ENCODE results near the gene TMEM121B. TPM values are rescaled to one million over a fixed set of nuclear protein-coding genes. Genes with fewer than 3 reads are reported as not detected.

Gene TMEM121B
- total and polyA plus RNA-seq, 2 of the 13 experiments (the other 11 are each of a cell fraction or from before 2014, with no cell fraction given): not detected

- TF ChIP-seq SMAD1 (CRISPR knock-in tag; IDR thresholded peaks at IDR 0.05; ENCODE audit: borderline replicate concordance, low read depth): no peak
- TF ChIP-seq ZNF75D (CRISPR knock-in tag; IDR thresholded peaks at IDR 0.05; ENCODE audit: borderline replicate concordance): no peak
- TF ChIP-seq REPIN1 (CRISPR knock-in tag; IDR thresholded peaks at IDR 0.05; ENCODE audit: borderline replicate concordance, low read depth): no peak
- TF ChIP-seq ZNF562 (CRISPR knock-in tag; IDR thresholded peaks at IDR 0.05; ENCODE audit: borderline replicate concordance): no peak
Measured at GRCh38 chr22:17130199-17130598, 9.0 kb upstream of the TMEM121B start (continued).

- BruUV-seq (replicated peaks): no TSS peak
- no peak overlapping the region for H3K27ac ChIP-seq (ENCODE audit: extremely low read length, insufficient read depth, low read length)
- no peaks in the 10 kb centered on the region for H3K79me2 ChIP-seq (ENCODE audit: insufficient read depth, low read length)
- peak overlapping the region; percentile 36; the same call in 1 of the 2 replicates for H3K4me2 ChIP-seq (ENCODE audit: low read depth, low read length)
- no peaks in the 10 kb centered on the region for H3K4me1 ChIP-seq (ENCODE audit: insufficient read depth, low read length)
- WGBS (ENCODE audit: low lambda C conversion rate): no CpG with 5 or more reads among the region's 70 CpGs
- H4K20me1 ChIP-seq (ENCODE audit: insufficient read depth, low read length): no peaks in the 10 kb centered on the region
- H3K36me3 ChIP-seq (replicated peaks in 1 of 2; ENCODE audit: control insufficient read depth in 1 of 2, insufficient read depth in 2 of 2, low read length in 2 of 2): no peaks in the 10 kb centered on the region
- in situ Hi-C loops (cut with HindIII; ENCODE audit: extremely low pct_ligation_motif_present, low pct_unique_long_range_greater_than_20kb) (no loop called here), intact Hi-C loops (cut with micrococcal nuclease; ENCODE audit: unreplicated experiment) (no loop called here)
- ATAC-seq (no peak), DNase-seq (ENCODE audit: low spot score) (no peak), FAIRE-seq (no peak)
- POLR2A ChIA-PET: no interaction called here
- H3K27me3 ChIP-seq (ENCODE audit: control insufficient read depth in 1 of 2, insufficient read depth in 2 of 2, low read length in 2 of 2): peaks cover 7 to 20% of the 10 kb centered on the region in 2 experiments; a peak in 4 of 5 replicates
- no peak overlapping the region for H2AFZ ChIP-seq (ENCODE audit: low read length)
- no peaks in the 10 kb centered on the region for H3K9me3 ChIP-seq (ENCODE audit: low read length)
- CTCF ChIA-PET (ENCODE audit: low intra/inter-chr PET ratio, low total read pairs): no interaction called here
- H3K9ac ChIP-seq (ENCODE audit: insufficient read depth, low read depth, low read length): no peak overlapping the region
- H3K4me3 ChIP-seq (replicated peaks in 1 of 3; ENCODE audit: insufficient read depth in 1 of 3, low read depth in 2 of 3, low read length in 3 of 3): peak overlapping the region in 1 of 3 experiments; percentile 40; a peak in 2 of 6 replicates
- TF ChIP-seq SP1 (IDR thresholded peaks at IDR 0.05): no peak
- TF ChIP-seq SP1 (CRISPR knock-in tag; IDR thresholded peaks at IDR 0.05): no peak
- TF ChIP-seq NFE2L1 (CRISPR knock-in tag; IDR thresholded peaks at IDR 0.05; ENCODE audit: borderline replicate concordance): no peak
Measured at GRCh38 chr22:17120711-17121232, 388 bp downstream of the TMEM121B start.

GRCh38 chr22:17120281-17120680, 879 bp downstream of the TMEM121B start:
- Histone ChIP-seq H3K9ac (ENCODE audit: insufficient read depth, low read depth, low read length) (no peak overlapping the region), H3K4me3 (replicated peaks in 1 of 3; ENCODE audit: insufficient read depth in 1 of 3, low read depth in 2 of 3, low read length in 3 of 3) (peak overlapping the region in 1 of 3 experiments; percentile 40; a peak in 1 of 6 replicates), H3K4me2 (ENCODE audit: low read depth, low read length) (no peak overlapping the region), H3K9me3 (ENCODE audit: low read length) (no peaks in the 10 kb centered on the region), H4K20me1 (ENCODE audit: insufficient read depth, low read length) (no peaks in the 10 kb centered on the region), H3K36me3 (replicated peaks in 1 of 2; ENCODE audit: control insufficient read depth in 1 of 2, insufficient read depth in 2 of 2, low read length in 2 of 2) (no peaks in the 10 kb centered on the region), H2AFZ (ENCODE audit: low read length) (no peak overlapping the region), H3K27me3 (ENCODE audit: control insufficient read depth in 1 of 2, insufficient read depth in 2 of 2, low read length in 2 of 2) (peaks cover 7 to 23% of the 10 kb centered on the region in 2 experiments; a peak in 4 of 5 replicates), H3K27ac (ENCODE audit: extremely low read length, insufficient read depth, low read length) (no peak overlapping the region), H3K79me2 (ENCODE audit: insufficient read depth, low read length) (no peaks in the 10 kb centered on the region), H3K4me1 (ENCODE audit: insufficient read depth, low read length) (no peaks in the 10 kb centered on the region)
- ATAC-seq: peak; percentile 70
- ChIA-PET CTCF (ENCODE audit: low intra/inter-chr PET ratio, low total read pairs) (no interaction called here), POLR2A (no interaction called here)
- no CpG with 5 or more reads among the region's 45 CpGs for WGBS (ENCODE audit: low lambda C conversion rate)
- no TSS peak for BruUV-seq (replicated peaks)
- FAIRE-seq: no peak
- no peak for DNase-seq (ENCODE audit: low spot score)
- in situ Hi-C loops (cut with HindIII; ENCODE audit: extremely low pct_ligation_motif_present, low pct_unique_long_range_greater_than_20kb) (no loop called here), intact Hi-C loops (cut with micrococcal nuclease; ENCODE audit: unreplicated experiment) (no loop called here)
- TF ChIP-seq PRMT3 (CRISPR knock-in tag; IDR thresholded peaks at IDR 0.05; ENCODE audit: borderline replicate concordance, low read depth) (0 out of 2 replicates have a peak, but pooled peaks have one; percentile 47), NFAT5 (CRISPR knock-in tag; IDR thresholded peaks at IDR 0.05) (0 out of 2 replicates have a peak, but pooled peaks have one; percentile 53), ZNF83 (CRISPR knock-in tag; IDR thresholded peaks at IDR 0.05; ENCODE audit: borderline replicate concordance) (no peak), LCORL (IDR thresholded peaks at IDR 0.05) (no peak), LCORL (CRISPR knock-in tag; IDR thresholded peaks at IDR 0.05) (no peak), ZBTB7A (CRISPR knock-in tag; IDR thresholded peaks at IDR 0.05) (peak; percentile 60; the same call in 1 of the 2 replicates)
